IPS DF 19.7 (cell line): Measurements from ENCODE around the gene PTPRN2.
"Not testable (repeated sequence)": the region's sequence is repeated elsewhere in the genome, so short reads cannot be mapped to it uniquely, and the experiment has no call there.

ENCODE experiments used
- DNase-seq: peaks from one replicate; pipeline ENCODE4 v3.0.0-alpha.2; 2013; ENCODE audit warnings: low read depth, low spot score

PTPRN2 gene

DNA sequence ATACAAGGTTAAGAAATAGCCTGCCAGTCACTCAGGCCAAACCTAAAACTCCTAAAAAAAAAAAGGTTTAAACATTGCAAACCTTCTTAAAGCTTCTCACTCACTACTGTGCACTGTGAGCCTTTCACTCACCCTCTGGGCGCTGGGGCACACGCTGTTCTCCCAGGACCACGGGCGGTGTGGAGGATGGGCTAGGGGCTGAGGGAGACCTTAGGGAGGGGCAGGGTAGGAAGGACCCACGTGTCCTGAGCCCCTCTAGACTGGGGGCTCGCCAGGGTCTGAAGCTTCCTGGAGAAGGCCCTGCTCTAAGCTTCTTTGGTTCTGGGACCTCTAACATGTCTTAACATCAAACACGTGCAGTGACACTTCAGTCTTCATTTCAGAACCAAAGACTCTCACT, 681.0 kb downstream of the PTPRN2 start:
- DNase-seq, result no peak

DNA sequence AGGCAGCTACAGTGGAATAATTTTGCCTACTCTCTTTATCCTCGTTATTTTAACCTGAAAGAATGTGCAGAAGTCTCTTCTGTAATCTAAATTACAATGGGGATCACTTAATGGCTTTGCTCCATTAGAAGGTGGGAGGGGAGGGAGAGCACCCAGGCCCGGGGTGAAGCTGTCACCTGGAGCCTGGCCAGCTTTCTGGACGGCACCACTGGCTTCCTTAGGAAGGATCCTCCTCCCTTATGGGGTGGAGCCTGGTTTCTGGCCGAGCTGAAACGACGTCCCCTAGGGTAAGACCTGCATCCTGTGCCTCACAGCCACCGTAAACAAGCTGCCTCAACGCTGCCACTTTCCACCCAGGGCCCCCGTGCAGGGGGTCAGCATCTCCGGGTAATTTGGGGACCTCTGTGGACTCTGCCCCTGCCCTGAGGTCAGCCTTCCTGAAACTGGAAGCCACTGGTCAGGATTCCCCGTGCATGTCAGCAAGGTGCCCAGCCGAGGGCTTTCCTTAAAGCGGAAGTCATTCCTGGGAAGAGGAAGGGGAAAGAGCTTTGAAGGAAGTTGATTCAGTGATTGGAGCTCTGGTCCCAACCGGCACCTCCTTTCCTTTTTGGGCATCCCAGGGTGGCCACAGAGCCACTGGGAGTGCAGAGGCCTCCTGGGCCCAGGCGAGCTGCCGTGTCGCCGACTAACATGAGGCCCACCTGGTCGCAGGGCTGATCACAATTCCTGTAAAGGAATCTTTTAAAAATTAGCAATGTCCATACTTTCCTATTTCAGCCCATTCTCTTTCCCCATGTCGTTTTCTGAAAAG, 681.8 kb downstream of the PTPRN2 start:
- DNase-seq, result no peak

DNA sequence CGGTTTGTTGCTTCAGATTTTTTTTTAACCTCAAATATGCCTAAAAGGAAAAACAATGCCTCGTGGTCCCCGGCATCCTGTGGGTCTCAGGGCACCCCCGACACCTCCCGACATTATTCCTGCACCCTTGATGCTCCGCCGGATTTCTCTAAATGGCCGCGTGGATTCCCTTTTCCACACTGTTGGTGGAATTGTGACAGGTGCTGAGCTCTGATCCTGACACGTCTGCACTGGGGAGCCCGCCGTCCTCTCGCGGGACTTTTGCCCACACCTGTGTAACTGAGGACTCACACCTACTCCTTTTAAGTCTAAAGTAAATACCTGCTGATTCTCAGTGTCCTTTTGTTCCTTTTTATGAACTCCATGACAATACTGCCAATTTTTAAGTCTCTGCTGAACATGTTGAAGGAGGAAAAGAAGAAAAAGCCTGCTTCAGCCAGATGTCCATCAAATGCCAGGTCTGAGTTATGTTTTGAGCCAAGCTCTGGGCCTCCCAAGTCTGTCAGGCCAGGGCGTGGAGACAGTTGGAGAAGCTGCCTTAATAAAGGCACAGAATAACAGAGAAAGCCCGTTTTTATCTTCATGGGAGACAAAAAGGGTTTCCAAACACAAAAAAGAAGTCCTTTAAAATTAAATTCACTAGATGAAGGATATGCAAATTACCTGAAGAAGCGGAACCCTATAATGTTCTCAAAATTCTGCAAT, 682.6 kb downstream of the PTPRN2 start:
- DNase-seq, result no peak

DNA sequence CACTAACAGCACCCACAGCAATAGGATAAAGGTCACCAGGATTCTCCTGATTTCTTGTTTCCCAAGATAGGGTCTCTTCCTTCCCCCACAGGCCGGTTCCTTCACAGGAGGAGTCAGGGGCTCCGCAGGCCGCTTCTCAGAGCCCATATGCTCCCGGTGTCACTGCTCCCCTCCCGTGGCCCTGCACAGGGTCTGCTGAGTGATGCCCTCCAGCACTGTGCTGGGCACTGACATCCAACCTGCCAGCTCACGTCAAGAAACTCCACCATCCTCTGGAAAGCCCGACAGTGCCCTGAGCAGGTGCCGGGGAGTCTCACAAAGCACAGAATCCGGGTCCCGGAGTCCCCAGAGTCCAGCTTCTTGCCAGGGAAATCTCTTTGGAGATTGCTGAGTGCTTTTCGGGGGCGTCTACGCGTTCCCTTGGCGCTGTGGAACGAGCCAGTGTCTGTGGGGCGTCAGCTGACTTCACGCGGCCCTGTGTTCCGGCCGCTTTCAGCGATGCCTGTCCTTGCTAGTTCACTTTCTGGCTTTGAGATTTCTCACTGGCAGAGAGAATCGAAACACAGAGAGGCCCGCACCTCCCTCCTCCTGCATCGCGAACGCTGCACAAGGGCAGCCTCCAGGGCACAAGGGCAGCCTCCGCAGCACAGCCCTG, 683.3 kb downstream of the PTPRN2 start:
- no peak for DNase-seq

DNA sequence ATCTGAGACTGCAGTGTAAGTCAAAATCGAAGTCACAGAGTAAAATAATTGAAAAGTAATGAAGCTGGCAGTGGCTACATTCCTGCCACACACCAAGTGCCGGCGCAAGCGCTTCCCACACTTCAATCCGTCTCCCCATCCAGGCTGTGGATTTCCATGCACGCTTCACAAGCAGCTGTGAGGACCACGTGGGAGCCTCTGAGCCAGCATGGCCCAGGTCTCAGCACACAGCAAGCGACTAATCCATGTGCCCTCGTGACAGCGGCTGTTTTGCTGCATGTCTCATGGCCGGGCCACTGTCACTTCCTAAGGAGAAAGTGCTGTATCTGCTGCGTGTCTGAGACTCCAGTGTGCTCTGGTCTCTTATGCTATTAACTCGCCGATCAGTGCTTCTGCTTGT, 683.9 kb downstream of the PTPRN2 start:
- no peak for DNase-seq

DNA sequence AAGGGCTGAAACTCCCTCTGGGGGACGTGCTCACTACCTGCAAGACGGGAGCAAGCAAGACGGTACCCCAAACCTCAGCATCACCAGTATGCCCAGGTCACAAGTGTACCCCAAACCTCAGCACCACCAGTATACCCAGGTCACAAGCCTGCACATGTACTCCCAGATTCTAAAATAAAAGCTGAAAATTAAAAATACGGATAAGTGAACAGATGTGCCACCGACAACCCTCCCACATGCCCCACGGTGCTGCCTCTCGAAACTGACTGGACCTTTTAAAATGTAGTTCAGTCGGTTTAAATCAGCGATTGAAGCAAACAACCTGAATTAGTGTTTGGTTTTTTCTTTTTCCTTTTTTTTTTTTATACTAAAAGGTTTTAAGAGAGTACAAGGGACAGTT, 684.3 kb downstream of the PTPRN2 start:
- no peak for DNase-seq

DNA sequence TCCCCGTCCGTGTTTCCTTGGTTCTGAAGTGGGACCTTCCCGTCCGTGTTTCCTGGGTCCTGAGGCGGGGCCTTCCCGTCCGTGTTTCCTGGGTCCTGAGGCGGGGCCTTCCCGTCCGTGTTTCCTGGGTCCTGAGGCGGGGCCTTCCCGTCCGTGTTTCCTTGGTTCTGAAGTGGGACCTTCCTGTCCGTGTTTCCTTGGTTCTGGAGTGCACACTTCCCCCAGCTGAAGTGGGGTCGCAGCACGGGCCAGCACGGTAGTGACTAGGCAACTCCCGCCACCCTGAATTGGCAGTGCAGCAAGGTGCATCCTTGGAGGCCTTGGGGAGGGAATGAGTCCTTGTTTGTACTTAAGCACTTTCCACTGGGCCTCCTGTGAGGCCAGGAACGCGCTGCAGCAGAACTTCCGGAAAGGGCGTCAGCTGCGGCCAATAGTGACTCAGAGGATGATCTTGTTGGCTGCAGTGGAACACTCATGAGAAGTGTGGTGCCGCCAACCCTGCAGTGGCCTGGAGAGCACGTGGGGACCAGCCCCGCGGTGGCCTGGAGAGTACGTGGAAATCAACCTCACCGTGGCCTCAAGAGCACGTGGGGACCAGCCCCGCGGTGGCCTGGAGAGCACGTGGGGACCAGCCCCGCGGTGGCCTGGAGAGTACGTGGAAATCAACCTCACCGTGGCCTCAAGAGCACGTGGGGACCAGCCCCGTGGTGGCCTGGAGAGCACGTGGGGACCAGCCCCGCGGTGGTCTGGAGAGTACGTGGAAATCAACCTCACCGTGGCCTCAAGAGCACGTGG, 685.6 kb downstream of the PTPRN2 start:
- DNase-seq, result not testable (repeated sequence)

DNA sequence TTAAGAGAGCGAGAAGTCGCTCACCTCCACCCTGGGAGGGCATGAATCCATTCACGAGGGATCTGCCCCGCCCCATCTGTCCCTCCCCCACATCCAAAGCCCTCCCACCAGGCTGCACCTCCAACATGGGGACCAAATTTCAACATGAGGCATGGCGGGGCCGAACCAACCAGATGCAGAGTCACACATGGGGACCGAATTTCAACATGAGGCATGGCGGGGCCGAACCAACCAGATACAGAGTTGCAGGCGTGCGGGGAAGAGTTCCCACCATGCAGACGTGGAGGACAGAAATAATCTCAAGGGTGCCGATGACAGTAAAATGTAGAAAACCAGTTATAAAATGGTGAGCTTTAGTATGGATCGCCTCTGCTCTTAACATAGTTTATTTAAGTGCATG, 686.5 kb downstream of the PTPRN2 start:
- DNase-seq, result no peak

DNA sequence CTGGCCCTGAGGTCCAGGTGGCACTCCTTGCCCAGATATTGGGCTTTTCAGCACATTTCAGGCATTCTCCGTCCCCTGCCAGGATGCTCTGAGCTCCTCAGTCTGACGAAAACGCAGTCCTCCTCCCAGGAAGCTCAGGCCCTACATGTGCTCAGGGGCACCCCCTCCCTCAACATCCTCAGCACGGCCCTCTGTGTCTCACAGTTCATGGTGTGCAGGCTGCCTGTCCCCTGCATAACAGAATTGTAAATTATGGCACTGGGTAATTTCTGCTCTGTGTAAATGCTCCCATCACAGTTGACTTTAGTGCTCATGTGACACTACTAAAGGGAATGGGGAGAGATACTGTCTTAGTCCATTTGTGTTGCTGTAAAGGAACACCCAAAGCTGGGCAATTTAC, 687.1 kb downstream of the PTPRN2 start:
- no peak for DNase-seq

DNA sequence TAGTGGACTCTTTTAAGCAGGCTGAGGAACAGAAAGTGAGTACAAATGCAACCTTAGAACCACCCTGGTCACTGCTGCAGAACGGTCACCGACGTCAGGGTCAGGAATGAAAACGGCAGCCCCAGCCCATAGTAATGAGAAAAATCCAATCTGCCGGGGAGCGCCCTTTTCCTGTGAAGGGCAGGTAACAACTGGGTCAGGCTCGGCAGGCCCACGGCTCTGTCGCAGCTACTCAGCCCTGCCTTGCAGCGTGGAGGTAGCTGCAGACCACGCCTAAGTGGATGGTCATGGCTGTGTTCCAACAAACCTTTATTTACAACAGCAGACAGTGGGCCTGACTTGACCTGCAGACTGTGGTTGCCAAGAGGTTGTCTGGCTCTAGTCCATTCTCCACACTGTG, 687.6 kb downstream of the PTPRN2 start:
- DNase-seq, result no peak

DNA sequence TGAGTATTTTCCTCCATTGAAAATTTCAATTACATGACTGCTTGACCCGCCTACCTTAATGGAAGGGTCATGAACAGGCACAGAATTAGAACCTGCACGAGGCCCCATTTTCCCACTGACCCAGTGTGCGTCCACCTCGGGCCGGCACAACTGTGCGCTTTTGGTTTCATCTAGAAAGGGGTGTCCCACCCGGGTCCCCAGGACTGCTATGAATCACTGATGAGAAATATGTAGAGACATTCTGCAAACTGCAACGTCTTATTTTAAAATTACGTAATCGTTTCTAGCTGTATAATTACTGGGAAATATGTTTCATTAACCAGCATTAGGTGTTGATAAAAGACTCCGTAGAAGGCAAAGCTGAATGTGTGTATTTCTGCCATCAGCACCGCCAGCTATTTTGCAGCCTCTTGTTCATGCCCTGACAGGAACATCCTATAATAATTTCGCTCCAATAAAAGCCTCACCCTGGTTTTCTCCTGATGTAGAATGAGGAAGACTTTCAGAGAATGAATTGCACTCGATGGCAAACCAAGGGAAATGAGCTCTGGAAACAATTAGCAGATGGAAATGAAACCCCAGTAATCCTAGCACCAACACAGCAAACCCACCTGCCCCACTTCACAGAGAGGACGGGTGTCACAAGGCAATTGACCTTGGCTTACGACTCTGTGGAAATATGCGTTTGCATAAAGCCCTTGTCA, 688.7 kb downstream of the PTPRN2 start:
- DNase-seq, result no peak

DNA sequence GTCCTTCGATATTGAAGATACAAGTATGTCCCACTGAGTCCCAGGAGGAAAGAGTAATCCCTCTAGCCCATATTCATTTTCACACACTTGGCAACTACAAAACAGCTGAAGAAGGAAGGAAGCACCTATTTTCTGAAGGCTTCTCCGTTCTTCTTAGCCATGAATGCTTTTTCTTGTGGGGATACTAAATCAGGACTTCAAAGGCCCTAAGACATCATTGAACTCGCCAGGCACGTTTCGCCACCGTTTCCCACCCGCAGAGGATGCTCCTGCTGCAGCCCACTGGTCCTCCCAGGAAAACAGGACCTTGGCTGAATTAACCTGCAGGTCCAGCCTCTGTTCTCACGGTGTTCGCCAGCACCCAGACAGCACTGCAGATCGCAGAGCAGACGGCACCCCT, 689.4 kb downstream of the PTPRN2 start:
- DNase-seq, result no peak

DNA sequence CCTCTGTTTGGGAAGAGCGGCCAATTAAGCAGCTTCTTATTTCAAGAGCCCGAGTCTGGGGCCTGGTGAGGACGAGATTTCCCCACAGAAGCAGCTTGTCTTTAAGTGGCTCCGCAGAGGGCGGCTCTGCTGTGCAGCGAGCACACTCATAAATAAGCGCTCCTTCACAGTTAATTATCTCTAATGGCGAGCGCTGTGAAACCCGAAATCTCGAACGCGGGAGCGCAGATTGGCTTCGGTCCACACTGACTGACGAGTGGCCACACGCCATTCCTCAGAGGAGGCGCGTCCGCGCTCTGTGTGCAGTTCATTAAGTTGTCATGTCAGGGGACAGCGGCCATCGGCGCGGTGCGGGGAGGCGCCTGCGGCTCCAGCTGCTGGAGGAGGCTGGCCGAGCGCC, 689.9 kb downstream of the PTPRN2 start:
- DNase-seq, result no peak

DNA sequence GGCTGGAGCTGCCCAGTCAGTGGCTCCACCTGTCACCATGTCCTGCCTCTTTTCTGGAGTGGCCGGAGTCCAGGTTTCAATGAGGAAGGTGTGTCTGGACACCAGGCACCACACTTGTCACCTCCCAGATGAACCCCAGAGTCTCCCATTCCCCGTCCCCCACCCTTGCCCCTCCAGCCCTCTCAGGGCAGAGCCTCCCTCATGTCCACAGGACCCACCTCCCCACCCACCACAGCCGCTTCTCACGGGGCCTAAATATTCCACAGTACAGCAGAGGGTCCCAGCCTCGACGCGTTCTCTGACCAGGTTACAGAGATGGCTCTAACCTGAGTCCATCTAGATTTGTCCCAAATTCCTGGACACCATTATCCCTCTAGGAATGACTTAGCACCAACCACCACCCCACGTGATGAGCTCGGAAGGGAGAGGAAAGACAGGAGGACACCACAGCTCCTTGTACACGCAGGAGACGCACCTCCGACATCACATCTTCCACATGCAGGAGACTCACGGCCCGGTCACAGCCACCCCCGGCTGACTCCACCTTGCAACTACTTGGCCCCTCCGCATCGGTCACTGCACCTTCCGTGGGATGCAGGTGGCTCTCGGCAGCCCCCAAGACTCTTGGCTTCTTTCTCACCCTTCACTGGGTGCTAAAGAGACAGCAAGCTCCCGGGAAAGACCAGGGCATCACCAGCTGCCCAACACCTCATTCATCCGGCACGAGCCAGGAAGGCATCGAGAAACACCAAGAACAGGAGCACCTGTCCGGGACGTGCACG, 690.7 kb downstream of the PTPRN2 start:
- DNase-seq, result no peak

DNA sequence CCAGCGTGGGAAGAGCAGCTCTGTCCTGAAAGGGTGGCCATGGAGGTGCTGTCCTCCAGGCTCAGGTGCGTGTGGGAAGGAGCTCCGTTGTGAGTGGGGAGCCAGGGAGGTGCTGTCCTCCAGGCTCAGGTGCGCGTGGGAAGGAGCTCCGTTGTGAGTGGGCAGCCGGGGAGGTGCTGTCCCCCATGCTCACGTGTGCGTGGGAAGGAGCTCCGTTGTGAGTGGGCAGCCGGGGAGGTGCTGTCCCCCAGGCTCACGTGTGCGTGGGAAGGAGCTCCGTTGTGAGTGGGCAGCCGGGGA, 691.3 kb downstream of the PTPRN2 start:
- not testable (repeated sequence) for DNase-seq

DNA sequence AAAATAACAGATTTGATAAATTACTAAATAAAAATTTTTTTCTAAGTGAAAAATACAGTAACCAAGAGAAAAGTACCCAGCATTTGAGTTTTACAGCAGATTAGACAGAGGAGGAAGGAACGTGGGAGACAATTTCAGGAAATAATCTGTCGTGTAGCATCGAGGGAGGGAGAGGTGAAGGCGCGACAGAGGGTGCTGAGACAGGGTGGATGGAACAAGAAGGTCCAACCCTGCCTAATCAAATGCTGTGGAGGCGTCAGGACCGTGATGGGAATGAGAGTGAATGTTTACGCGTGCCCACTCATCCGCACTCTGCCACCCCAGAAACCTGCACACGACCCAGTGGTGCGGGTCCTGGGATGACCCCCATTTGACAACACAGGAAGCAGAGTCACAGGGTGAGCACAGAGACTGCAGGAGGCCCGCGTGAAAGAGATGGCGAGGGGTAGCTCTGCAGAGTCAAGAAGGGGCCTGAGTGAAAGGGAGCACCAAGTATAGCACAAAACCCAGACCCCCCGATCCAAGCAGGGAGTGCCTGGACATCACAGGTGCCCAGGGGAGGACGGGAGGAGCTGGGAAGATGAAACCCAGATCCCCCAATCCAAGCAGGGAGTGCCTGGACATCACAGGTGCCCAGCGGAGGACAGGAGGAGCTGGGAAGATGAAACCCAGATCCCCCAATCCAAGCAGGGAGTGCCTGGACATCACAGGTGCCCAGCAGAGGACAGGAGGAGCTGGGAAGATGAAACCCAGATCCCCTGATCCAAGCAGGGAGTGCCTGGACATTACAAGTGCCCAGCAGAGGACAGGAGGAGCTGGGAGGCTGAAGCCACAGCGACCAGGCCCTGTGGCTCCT, 691.9 kb downstream of the PTPRN2 start:
- no peak for DNase-seq

DNA sequence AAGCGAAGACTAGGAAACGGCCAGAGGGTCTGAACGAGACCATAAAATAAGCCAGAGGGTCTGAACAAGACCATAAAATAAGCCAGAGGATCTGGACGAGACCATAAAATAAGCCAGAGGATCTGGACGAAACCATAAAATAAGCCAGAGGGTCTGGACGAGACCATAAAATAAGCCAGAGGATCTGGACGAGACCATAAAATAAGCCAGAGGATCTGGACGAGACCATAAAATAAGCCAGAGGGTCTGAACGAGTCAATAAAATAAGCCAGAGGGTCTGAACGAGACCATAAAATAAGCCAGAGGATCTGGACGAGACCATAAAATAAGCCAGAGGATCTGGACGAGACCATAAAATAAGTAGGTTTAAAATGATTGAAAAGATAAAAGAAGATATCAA, 692.5 kb downstream of the PTPRN2 start:
- DNase-seq, result not testable (repeated sequence)

DNA sequence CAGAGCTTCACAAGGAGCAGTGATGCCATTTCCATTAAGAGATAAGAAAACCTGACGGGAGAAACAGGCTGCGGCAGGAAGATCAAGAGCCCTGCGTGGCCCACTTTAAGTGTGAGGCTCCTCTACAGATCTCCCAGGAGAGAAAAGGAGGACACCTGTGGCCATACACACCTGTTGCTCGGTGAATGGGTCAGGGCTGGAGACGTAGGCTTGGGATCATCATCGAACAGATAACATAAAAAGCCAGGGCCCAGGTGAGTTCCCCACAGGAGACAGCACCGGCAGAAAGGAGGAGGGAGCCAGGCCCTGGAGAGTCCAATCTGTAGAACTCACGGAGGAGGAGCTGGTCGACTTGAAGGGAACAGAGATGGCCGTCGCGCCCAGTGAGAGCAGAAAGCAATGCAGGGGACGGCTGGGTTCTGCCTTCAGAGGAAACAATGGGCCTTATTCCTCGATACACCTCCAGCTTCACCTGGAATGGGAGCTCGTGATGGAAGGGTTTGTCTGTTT, 694.0 kb downstream of the PTPRN2 start:
- DNase-seq, result no peak

DNA sequence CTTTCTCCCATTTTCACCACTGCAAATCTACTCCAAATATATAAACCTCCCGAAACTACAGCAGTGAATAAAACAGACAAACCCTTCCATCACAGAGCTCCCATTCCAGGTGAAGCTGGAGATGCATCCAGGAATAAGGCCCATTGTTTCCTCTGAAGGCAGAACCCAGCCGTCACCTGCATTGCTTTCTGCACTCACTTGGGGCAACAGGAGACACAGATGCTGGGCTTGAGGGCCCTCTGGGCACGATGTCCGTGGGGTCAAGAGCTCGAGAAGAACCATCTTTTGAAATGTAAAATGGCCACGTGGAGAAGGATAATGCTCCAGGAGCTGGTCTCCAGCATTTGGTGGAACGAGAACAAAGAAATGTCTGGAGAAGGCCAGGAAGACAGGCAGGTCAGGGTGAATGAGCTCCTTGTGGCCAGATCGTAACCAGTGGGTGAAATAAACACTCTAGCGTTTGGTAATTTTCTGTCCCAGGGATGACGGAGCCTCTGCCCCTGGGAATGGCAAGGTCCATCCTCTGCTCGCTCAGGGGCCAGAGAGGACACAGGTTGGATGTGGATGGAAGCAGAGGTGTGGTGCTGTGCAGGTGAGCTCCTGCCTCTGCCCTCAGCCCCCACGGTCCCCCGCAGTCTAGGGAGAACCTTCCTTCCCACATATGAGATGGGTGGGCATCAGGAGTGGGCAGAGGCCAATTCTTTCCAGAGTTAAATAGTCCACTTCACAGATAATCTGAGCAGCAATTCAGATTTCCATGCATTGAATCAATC, 694.7 kb downstream of the PTPRN2 start:
- no peak for DNase-seq
